GM18508 (cell line): Measurements from ENCODE around the gene CFI.

ENCODE experiments used
- ATAC-seq: cut with Tn5 transposase; IDR thresholded peaks from one replicate; pipeline ENCODE4 v1.9.1; 2021; ENCODE audit warnings: moderate number of reproducible peaks; ENCODE audit not compliant: insufficient read depth, unreplicated experiment

Gene CFI

GRCh38 chr4:109801895-109802319 is at the start of gene CFI:
TSS of gene CFI (minus strand) at chr4:109801999. CDS start at chr4:109801971, 28 bp downstream.
- no peak for ATAC-seq

DNA sequence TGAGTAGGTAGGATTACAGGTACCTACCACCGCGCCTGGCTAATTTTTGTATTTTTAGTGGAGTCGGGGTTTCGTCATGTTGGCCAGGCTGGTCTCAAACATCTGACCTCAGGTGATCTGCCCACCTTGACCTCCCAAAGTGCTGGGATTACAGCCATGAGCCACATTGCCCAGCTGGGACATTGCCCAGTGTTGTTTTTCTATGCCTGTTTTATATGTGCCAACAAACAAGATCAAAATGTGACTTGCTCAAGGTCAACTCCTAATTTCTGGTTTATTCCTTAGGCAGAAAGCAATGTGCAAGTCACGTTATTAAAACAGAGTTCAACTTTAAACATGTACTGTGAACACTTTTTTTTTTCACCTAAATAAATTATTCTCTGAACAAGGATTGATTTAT is 48.8 kb upstream of the CFI start:
- no peak for ATAC-seq

GRCh38 chr4:109848501-109848900 is 46.7 kb upstream of the CFI start:
- no peak for ATAC-seq

GRCh38 chr4:109847896-109848442 is 46.2 kb upstream of the CFI start, which contains the start of gene LRIT3:
TSS of gene LRIT3 (plus strand) at chr4:109848107. CDS start at chr4:109848202, 95 bp downstream.
- ATAC-seq: no peak

- ATAC-seq: no peak
Measured at GRCh38 chr4:109846395-109847098, 44.7 kb upstream of the CFI start.

DNA sequence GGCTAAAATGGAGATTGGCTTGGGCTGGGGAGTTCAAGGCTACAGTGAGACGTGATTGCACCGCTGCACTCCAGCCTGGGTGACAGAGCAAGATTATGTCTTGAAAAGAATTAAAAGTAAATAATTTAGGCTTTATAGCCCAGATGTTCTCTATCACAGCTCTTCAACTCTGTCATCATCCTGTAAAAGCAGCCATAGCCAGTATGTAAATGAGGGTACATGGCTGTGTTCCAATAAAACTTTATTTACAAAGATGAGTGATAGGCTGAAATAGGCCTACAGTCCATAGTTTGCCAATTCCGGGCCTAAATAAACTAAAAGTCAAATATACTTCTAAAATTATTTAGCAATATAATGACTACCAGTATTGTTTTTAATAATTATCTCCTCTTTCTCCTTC is 35.2 kb upstream of the CFI start:
- no peak for ATAC-seq

GRCh38 chr4:109833756-109834155 is 32.0 kb upstream of the CFI start:
- ATAC-seq: no peak

GRCh38 chr4:109827672-109828071 is 25.9 kb upstream of the CFI start, which contains the start of gene RRH:
TSS of gene RRH (plus strand) at chr4:109827972. CDS start at chr4:109828028, 56 bp downstream.
- ATAC-seq: no peak

GRCh38 chr4:109826719-109827118 is 24.9 kb upstream of the CFI start:
- peak; percentile 55 for ATAC-seq

DNA sequence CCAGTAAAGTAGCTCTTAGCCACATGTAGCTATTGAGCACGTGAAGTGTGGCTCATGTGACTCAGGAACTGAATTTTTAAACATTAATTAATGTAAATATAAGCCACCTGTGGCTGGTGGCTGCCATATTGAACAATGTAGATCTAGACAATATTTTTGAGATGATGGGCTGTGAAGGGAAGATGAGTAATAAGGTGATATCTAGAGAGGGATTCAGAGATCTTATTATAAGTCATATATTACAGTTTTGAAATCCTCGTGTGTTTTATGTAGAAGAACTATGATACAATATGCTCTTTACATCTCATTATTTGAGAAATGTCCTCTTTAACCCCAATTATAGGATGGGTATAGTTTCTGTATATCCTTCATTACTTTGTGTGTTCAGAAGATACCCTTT is 19.4 kb upstream of the CFI start:
- no peak for ATAC-seq

DNA sequence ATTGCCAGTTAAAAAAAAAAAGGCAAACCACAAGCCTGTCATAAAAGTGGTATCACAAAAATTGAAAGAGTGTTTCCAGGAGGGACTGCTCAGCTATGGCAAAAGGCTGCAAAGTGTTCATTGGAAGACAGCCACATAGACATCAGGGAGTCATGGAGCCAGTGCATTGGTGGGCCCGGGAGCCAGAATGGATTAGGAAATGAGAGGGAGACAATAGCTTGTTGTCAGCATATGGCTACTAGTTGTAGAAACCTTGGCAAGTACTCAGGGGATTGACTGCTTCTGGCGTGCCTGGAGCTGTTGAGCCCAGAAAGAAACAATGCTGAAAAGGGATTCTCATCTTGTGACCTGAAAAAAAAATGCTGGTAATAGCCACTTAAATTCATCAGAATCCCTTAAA is 18.8 kb upstream of the CFI start:
- ATAC-seq: no peak

DNA sequence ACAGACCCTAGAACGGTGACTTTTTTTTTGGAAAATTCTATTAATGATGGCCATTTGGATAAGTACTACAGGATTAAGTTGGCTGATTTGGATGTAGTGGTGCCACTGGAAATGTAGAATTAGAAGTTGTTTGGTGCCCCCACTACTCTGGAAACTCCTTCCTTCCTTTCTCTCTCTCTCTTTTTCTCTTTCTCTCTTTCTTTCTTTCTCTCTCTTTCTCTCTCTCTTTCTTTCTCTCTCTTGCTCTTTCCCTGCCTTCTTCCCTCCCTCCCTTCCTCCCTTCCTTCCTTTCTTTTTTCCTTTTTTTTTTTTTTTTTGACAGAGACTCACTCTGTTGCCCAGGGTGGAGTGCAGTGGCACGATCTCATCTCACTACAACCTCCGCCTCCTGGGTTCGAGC is 16.5 kb upstream of the CFI start:
- no peak for ATAC-seq

GRCh38 chr4:109816894-109817293 is 15.1 kb upstream of the CFI start:
- no peak for ATAC-seq

DNA sequence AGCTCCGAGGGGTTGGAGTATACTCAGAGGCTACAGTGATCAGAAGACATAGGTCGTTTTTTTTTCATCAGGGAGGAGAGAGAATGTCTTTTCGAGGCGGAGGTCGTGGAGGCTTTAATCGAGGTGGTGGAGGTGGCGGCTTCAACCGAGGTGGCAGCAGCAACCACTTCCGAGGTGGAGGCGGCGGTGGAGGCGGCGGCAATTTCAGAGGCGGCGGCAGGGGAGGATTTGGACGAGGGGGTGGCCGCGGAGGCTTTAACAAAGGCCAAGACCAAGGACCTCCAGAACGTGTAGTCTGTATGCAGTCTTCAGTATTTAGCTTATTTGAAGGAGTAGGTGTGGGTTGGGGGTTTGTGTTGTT is 14.3 kb upstream of the CFI start:
- ATAC-seq: no peak

- ATAC-seq: peak; percentile 97
Measured at GRCh38 chr4:109815151-109816081, 13.6 kb upstream of the CFI start, which contains the start of gene GAR1. TSS of gene GAR1 (plus strand) at chr4:109815762. CDS start at chr4:109816165, 403 bp downstream.

- ATAC-seq: no peak
Measured at GRCh38 chr4:109811707-109812106, 9.9 kb upstream of the CFI start.

DNA sequence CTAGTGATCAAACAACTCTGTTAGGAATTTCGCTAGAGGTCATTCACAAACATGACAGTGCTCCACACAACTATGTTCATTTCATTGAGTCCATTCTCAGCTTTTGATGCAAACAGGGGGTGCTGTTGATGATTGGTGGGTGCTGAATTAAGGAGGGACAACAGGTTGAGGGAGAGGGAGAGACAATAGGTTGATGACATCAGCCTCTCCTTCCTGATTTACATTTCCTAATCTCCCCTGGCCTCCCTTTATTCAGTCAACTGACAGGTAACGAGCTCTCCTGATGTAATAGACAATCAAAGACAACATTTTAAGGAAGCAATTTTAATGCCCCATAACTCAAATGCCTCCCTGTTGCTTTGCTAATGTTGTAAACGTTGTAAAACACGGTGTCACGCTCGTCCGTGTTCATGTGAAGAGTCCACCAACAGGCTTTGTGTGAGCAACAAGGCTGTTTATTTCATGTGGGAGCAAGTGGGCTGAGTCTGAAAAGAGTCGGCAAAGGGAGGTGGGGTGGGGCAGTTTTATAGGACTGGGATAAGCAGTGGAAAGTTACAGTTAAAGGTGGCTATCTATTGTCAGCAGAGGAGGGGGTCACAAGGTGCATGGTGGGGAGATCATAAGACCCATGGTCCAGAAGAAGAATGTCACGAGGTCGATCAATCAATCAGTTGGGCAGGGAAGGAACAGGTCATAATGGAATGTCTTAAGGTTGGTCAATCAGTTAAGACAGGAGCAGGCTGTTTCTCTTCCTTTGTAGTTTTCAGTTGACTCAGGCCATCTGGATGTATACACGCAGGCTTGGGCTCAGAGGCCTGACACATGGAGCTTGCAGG is 9.0 kb upstream of the CFI start:
- ATAC-seq: no peak

- ATAC-seq: no peak
Measured at GRCh38 chr4:109809655-109810054, 7.9 kb upstream of the CFI start.

DNA sequence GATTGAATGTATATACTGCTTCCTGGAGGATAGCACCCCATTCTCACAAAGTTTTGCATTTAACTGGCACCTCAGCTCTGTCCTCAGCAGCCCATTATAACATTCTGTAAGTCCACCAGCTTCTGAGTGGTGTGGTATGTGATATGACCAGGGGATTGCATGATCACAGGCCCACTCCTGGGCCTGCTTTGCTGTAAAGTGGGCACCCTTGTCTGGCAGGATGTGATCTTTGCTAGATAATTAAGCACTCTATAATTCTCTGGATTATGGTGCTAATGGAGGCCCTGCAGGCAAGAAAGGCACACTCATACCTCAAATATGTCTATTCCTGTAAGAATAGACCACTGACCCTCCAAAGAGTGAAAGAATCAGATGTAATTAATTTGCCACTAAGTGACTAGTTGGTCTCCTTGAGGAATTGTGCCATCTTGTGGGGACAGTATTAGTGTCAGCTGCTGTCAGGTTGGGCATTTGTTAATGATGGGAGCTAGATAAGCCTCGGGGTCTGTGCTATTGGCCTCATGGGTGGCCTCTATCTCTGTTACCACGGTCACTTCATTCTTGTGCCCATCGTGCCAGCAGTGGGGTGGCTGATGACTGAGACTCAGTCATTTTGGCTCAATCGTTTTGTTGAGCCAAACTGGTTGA is 2.2 kb upstream of the CFI start:
- peak; percentile 55 for ATAC-seq
